GM19351 (cell line): Measurements from ENCODE around the gene ENPP7.

ENCODE experiments used
- ATAC-seq: cut with Tn5 transposase; IDR thresholded peaks from one replicate; pipeline ENCODE4 v1.9.1; 2021; ENCODE audit warnings: mild to moderate bottlenecking, moderate library complexity; ENCODE audit not compliant: unreplicated experiment

The ENPP7 gene

GRCh38 chr17:79776376-79777119 is 45.8 kb downstream of the ENPP7 start:
- no peak for ATAC-seq

- peak; percentile 18 for ATAC-seq
Observed at GRCh38 chr17:79777120-79777893, 46.6 kb downstream of the ENPP7 start.

- peak; percentile 61 for ATAC-seq
Observed at GRCh38 chr17:79777894-79778503, 47.3 kb downstream of the ENPP7 start, which contains the start of gene CBX2. TSS of gene CBX2 (plus strand) at chr17:79778148. CDS start at chr17:79778236, 88 bp downstream.

GRCh38 chr17:79778504-79779083 is 47.9 kb downstream of the ENPP7 start:
- no peak for ATAC-seq

- ATAC-seq, result no peak
Observed at GRCh38 chr17:79779084-79779529, 48.4 kb downstream of the ENPP7 start.

- ATAC-seq, result no peak
Observed at GRCh38 chr17:79779661-79780365, 49.1 kb downstream of the ENPP7 start.

GRCh38 chr17:79781012-79781650 is 50.4 kb downstream of the ENPP7 start:
- ATAC-seq, result no peak

GRCh38 chr17:79781736-79782575 is 51.2 kb downstream of the ENPP7 start:
- no peak for ATAC-seq

- ATAC-seq, result no peak
Observed at GRCh38 chr17:79783891-79784290, 53.1 kb downstream of the ENPP7 start.

- no peak for ATAC-seq
Observed at GRCh38 chr17:79784353-79785016, 53.7 kb downstream of the ENPP7 start.

- ATAC-seq, result no peak
Observed at GRCh38 chr17:79785017-79785899, 54.5 kb downstream of the ENPP7 start.

GRCh38 chr17:79785900-79786810 is 55.4 kb downstream of the ENPP7 start:
- ATAC-seq, result no peak

GRCh38 chr17:79786930-79787643 is 56.3 kb downstream of the ENPP7 start:
- no peak for ATAC-seq

- ATAC-seq, result no peak
Observed at GRCh38 chr17:79788455-79788854, 57.7 kb downstream of the ENPP7 start.

GRCh38 chr17:79788989-79789942 is 58.5 kb downstream of the ENPP7 start:
- ATAC-seq, result no peak
